ENCODE data around the gene DPEP3.
"Not testable (repeated sequence)": the region's sequence is repeated elsewhere in the genome, so short reads cannot be mapped to it uniquely, and the experiment has no call there.

Gene DPEP3

GRCh38 chr16:67943619-67944504 lies 36.4 kb downstream of the DPEP3 start, which contains the start of gene LCAT:
Gene LCAT, minus strand, starts transcription at chr16:67944120. Its CDS starts 19 bp downstream, at chr16:67944101.
- DNase-seq, result no peak

GRCh38 chr16:67943256-67943618 lies 37.1 kb downstream of the DPEP3 start:
- DNase-seq, result no peak

- no peak for DNase-seq
Measured at GRCh38 chr16:67942510-67943255, 37.6 kb downstream of the DPEP3 start.

GRCh38 chr16:67942200-67942509 lies 38.1 kb downstream of the DPEP3 start:
- DNase-seq, result peak; percentile 52 to 58

GRCh38 chr16:67941469-67942199 lies 38.7 kb downstream of the DPEP3 start:
- no peak for DNase-seq

GRCh38 chr16:67940446-67941089 lies 39.7 kb downstream of the DPEP3 start:
- DNase-seq, result no peak

GRCh38 chr16:67939507-67940445 lies 40.5 kb downstream of the DPEP3 start:
- DNase-seq, result peak; percentile 60 to 69

- not testable (repeated sequence) for DNase-seq
Measured at GRCh38 chr16:67937713-67938112, 42.6 kb downstream of the DPEP3 start.

- peak; percentile 74 to 84 for DNase-seq
Measured at GRCh38 chr16:67936880-67937605, 43.3 kb downstream of the DPEP3 start.

GRCh38 chr16:67936124-67936879 lies 44.0 kb downstream of the DPEP3 start, which contains the start of gene PSMB10:
Gene PSMB10, minus strand, starts transcription at chr16:67936850. Its CDS starts 101 bp downstream, at chr16:67936749.
- peak; percentile 58 to 67 for DNase-seq

GRCh38 chr16:67935402-67936123 lies 44.7 kb downstream of the DPEP3 start:
- peak; percentile 97 to 98 for DNase-seq

GRCh38 chr16:67935101-67935401 lies 45.2 kb downstream of the DPEP3 start:
- no peak for DNase-seq

- DNase-seq, result no peak
Measured at GRCh38 chr16:67934306-67935100, 45.8 kb downstream of the DPEP3 start.

- no peak for DNase-seq
Measured at GRCh38 chr16:67933805-67934204, 46.5 kb downstream of the DPEP3 start.

- DNase-seq, result no peak
Measured at GRCh38 chr16:67932462-67932840, 47.8 kb downstream of the DPEP3 start.

GRCh38 chr16:67931712-67932461 lies 48.4 kb downstream of the DPEP3 start, which contains the start of gene CTRL:
Gene CTRL, minus strand, starts transcription at chr16:67931862. Its CDS starts 10 bp downstream, at chr16:67931852.
- DNase-seq, result no peak

GRCh38 chr16:67930678-67931211 lies 49.6 kb downstream of the DPEP3 start:
- DNase-seq, result no peak

- DNase-seq, result no peak
Measured at GRCh38 chr16:67930191-67930590, 50.1 kb downstream of the DPEP3 start.

Data from activated CD4-positive, alpha-beta T cell treated with anti-CD3 and anti-CD28 coated beads, Interleukin-2, amount 50 U/mL, for 48 hours (primary cell).